GM21515 (cell line): ENCODE data around the gene ZNF254.
"Not testable (repeated sequence)": the region's sequence is repeated elsewhere in the genome, so short reads cannot be mapped to it uniquely, and the experiment has no call there.

Experiments
- ATAC-seq: cut with Tn5 transposase; IDR thresholded peaks from one replicate; pipeline ENCODE4 v1.9.1; 2021; ENCODE audit not compliant: unreplicated experiment

The ZNF254 gene

GRCh38 chr19:24071078-24071477 is 15.9 kb upstream of the ZNF254 start:
- ATAC-seq, result no peak

- no peak for ATAC-seq
Observed at GRCh38 chr19:24072720-24073119, 14.3 kb upstream of the ZNF254 start.

- ATAC-seq, result no peak
Observed at GRCh38 chr19:24073807-24074206, 13.2 kb upstream of the ZNF254 start.

- no peak for ATAC-seq
Observed at GRCh38 chr19:24074720-24075454, 12.1 kb upstream of the ZNF254 start.

GRCh38 chr19:24075530-24075929 is 11.5 kb upstream of the ZNF254 start:
- not testable (repeated sequence) for ATAC-seq

GRCh38 chr19:24078680-24079079 is 8.3 kb upstream of the ZNF254 start:
- ATAC-seq, result no peak

- ATAC-seq, result no peak
Observed at GRCh38 chr19:24081056-24081455, 5.9 kb upstream of the ZNF254 start.

GRCh38 chr19:24098359-24098758 is 11.4 kb downstream of the ZNF254 start:
- no peak for ATAC-seq

GRCh38 chr19:24099829-24100228 is 12.8 kb downstream of the ZNF254 start:
- no peak for ATAC-seq

GRCh38 chr19:24100597-24100996 is 13.6 kb downstream of the ZNF254 start:
- ATAC-seq, result not testable (repeated sequence)

GRCh38 chr19:24101459-24102115 is 14.6 kb downstream of the ZNF254 start:
- no peak for ATAC-seq

- ATAC-seq, result no peak
Observed at GRCh38 chr19:24127601-24128000, 40.6 kb downstream of the ZNF254 start.

- no peak for ATAC-seq
Observed at GRCh38 chr19:24140099-24140498, 53.1 kb downstream of the ZNF254 start.

- ATAC-seq, result no peak
Observed at GRCh38 chr19:24140591-24140990, 53.6 kb downstream of the ZNF254 start.

GRCh38 chr19:24141612-24142011 is 54.6 kb downstream of the ZNF254 start:
- ATAC-seq, result no peak

- no peak for ATAC-seq
Observed at GRCh38 chr19:24142771-24143170, 55.8 kb downstream of the ZNF254 start.

- no peak for ATAC-seq
Observed at GRCh38 chr19:24159707-24160106, 72.7 kb downstream of the ZNF254 start.

- ATAC-seq, result no peak
Observed at GRCh38 chr19:24166055-24166454, 79.1 kb downstream of the ZNF254 start.

- ATAC-seq, result no peak
Observed at GRCh38 chr19:24173882-24174281, 86.9 kb downstream of the ZNF254 start.

- ATAC-seq, result no peak
Observed at GRCh38 chr19:24177686-24178085, 90.7 kb downstream of the ZNF254 start.

- ATAC-seq, result no peak
Observed at GRCh38 chr19:24178207-24178606, 91.2 kb downstream of the ZNF254 start.
